GM23248 (cell line): ENCODE results near the gene LPAR5.

Source experiments
- EZH2 ChIP-seq: fragments of 200-600 bp; sonication (generic); IDR thresholded peaks from 2 replicates; pipeline ENCODE4 v1.6.1; 2018; ENCODE audit warnings: antibody characterized with exemption, mild to moderate bottlenecking; ENCODE audit not compliant: insufficient read depth, poor library complexity, severe bottlenecking
- EZH2phosphoT487 ChIP-seq: fragments of 200-600 bp; sonication (generic); IDR thresholded peaks from 2 replicates; pipeline ENCODE4 v1.6.1; 2018; ENCODE audit warnings: antibody characterized with exemption, moderate library complexity, mild to moderate bottlenecking, low read depth; ENCODE audit not compliant: insufficient read depth

DNA sequence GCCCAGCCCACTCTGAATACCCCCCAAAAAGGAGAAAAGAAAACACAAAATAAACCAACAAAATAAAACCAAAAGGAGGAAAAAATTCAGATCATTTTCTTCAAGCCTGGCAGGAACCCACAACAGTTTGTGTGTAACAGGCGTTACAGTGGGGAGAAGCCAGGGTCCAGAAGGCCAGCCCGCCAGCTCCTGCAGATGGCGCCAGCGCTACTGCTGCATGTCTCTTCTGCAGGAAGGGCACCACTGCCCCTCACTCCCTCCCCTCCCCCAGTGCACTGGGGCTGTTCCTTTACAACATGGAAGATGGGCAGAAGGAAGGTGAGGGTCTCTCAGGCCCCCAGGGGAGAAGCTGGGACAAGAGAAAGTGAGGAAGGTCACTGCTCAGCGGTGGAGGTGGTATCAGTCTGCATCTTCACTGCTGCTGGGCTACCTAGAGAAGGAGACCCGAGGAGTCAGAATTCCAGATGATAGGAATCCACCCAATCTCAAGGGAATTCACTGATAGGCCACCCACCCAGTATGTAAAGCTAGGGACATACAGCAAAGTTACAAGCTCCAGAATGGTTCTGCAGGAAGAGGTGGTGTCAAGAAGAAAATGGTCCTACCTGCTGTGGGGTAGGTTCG is 65.4 kb downstream of the LPAR5 start:
- TF ChIP-seq EZH2 (no peak), EZH2phosphoT487 (no peak)
